Keratinocyte (primary cell): ENCODE results near the gene MESP2. TPM values are rescaled to one million over a fixed set of nuclear protein-coding genes. Genes with fewer than 3 reads are reported as not detected.

Source experiments
- DNase-seq: peaks from one replicate; pipeline ENCODE4 v3.0.0-alpha.2; 2011; ENCODE audit warnings: low read depth, missing footprints, low spot score
- FAIRE-seq: peaks from 2 replicates; lab custom pipeline; 2011; peaks lifted over from hg19 to GRCh38; lab: Jason Lieb, UNC
- H2AFZ ChIP-seq: 2 replicates; pipeline ENCODE4 v1.6.0; 2012; ENCODE audit warnings: low read length, control low read depth, inconsistent platforms; ENCODE audit not compliant: control insufficient read depth
- H3K27ac ChIP-seq: 2 replicates; pipeline ENCODE4 v1.5.1; 2011; ENCODE audit warnings: low read length; ENCODE audit not compliant: control insufficient read depth, insufficient read depth
- H3K27me3 ChIP-seq: 3 replicates; pipeline ENCODE4 v1.6.0; 2011; ENCODE audit warnings: low read length; ENCODE audit not compliant: control insufficient read depth, insufficient read depth; ENCODE audit errors: extremely low read depth
- H3K36me3 ChIP-seq, 2 experiments: 2 replicates in 1 of 2; 3 replicates in 1 of 2; pipeline ENCODE4 v1.5.1; 2011; ENCODE audit warnings: low read length in 2 of 2, mild to moderate bottlenecking in 1 of 2; ENCODE audit not compliant: control insufficient read depth in 2 of 2, insufficient read depth in 2 of 2; ENCODE audit errors: extremely low read depth in 1 of 2
- H3K4me1 ChIP-seq: 3 replicates; pipeline ENCODE4 v1.5.1; 2011; ENCODE audit warnings: low read length; ENCODE audit not compliant: control insufficient read depth, insufficient read depth; ENCODE audit errors: extremely low read depth
- H3K4me2 ChIP-seq: 3 replicates; pipeline ENCODE4 v1.6.0; 2011; ENCODE audit warnings: low read depth, low read length; ENCODE audit not compliant: control insufficient read depth, insufficient read depth; ENCODE audit errors: extremely low read depth
- H3K4me3 ChIP-seq, 3 experiments: fragments of 200-600 bp in 1 of 3; sonication (generic) in 1 of 3; 2 replicates in 2 of 3; 3 replicates in 1 of 3; pipeline ENCODE4 v1.5.1; 2011 to 2016; ENCODE audit warnings: low read length in 3 of 3, mild to moderate bottlenecking in 3 of 3, control low read depth in 2 of 3, inconsistent platforms in 1 of 3, low read depth in 1 of 3, mixed read lengths in 1 of 3, mixed run types in 1 of 3, moderate library complexity in 1 of 3; ENCODE audit not compliant: control insufficient read depth in 2 of 3, insufficient read depth in 2 of 3; ENCODE audit errors: extremely low read depth in 1 of 3
- H3K79me2 ChIP-seq: 2 replicates; pipeline ENCODE4 v1.6.0; 2012; ENCODE audit warnings: low read length; ENCODE audit not compliant: control insufficient read depth, insufficient read depth
- H3K9ac ChIP-seq: 3 replicates; pipeline ENCODE4 v1.6.0; 2011; ENCODE audit warnings: low read length; ENCODE audit not compliant: control insufficient read depth, insufficient read depth; ENCODE audit errors: extremely low read depth
- H3K9me1 ChIP-seq: 3 replicates; pipeline ENCODE4 v1.6.0; 2011; ENCODE audit warnings: low read length; ENCODE audit not compliant: control insufficient read depth, insufficient read depth; ENCODE audit errors: extremely low read depth
- H3K9me3 ChIP-seq: 2 replicates; pipeline ENCODE4 v1.5.1; 2012; ENCODE audit warnings: low read depth, low read length; ENCODE audit not compliant: control insufficient read depth
- H4K20me1 ChIP-seq: 3 replicates; pipeline ENCODE4 v1.6.0; 2011; ENCODE audit warnings: low read length; ENCODE audit not compliant: control insufficient read depth, insufficient read depth; ENCODE audit errors: extremely low read depth
- EZH2 ChIP-seq: IDR thresholded peaks from one replicate; pipeline ENCODE4 v1.6.1; 2012; ENCODE audit warnings: inconsistent platforms, mild to moderate bottlenecking, low read length, moderate library complexity
- dilution Hi-C: fragments of 300-500 bp; cut with MboI; formaldehyde crosslinking; loops from one replicate; pipeline ENCODE4 v1.7.0; 2020; ENCODE audit warnings: low sequenced_read_pairs; ENCODE audit not compliant: extremely low pct_ligation_motif_present
- polyA plus RNA-seq, 5 experiments: library from polyadenylated mRNA; depleted of rRNA in 3 of 5; stranded (reverse) in 3 of 5; stranded (forward) in 1 of 5; unstranded in 1 of 5; fragments of >200 nt; gene quantifications; 1 replicate in 1 of 5; 2 replicates in 3 of 5; 3 replicates in 1 of 5; pipeline versions ENCODE4 v1.2.1 to v1.2.3, GENCODE V29; 2011 to 2012; ENCODE audit warnings: missing spikeins in 2 of 5, low read depth in 1 of 5, low replicate concordance in 1 of 5
- TF ChIP-seq, protein P1 (sequence below), 3 experiments: IDR thresholded peaks in 1 of 3; conservative IDR thresholded peaks in 1 of 3; optimal IDR thresholded peaks in 1 of 3; 2 replicates in 2 of 3; 3 replicates in 1 of 3; pipeline versions ENCODE3 to v1.5.1; 2011; ENCODE audit warnings: low read length in 3 of 3, mild to moderate bottlenecking in 3 of 3, moderate library complexity in 2 of 3, control low read depth in 1 of 3, inconsistent platforms in 1 of 3; ENCODE audit not compliant: insufficient read depth in 2 of 3; ENCODE audit errors: extremely low read depth in 1 of 3

The MESP2 gene
- polyA plus RNA-seq, 1 donor (not counting 4 experiments of a cell fraction or from before 2014, with no cell fraction given): 0.39 TPM

DNA sequence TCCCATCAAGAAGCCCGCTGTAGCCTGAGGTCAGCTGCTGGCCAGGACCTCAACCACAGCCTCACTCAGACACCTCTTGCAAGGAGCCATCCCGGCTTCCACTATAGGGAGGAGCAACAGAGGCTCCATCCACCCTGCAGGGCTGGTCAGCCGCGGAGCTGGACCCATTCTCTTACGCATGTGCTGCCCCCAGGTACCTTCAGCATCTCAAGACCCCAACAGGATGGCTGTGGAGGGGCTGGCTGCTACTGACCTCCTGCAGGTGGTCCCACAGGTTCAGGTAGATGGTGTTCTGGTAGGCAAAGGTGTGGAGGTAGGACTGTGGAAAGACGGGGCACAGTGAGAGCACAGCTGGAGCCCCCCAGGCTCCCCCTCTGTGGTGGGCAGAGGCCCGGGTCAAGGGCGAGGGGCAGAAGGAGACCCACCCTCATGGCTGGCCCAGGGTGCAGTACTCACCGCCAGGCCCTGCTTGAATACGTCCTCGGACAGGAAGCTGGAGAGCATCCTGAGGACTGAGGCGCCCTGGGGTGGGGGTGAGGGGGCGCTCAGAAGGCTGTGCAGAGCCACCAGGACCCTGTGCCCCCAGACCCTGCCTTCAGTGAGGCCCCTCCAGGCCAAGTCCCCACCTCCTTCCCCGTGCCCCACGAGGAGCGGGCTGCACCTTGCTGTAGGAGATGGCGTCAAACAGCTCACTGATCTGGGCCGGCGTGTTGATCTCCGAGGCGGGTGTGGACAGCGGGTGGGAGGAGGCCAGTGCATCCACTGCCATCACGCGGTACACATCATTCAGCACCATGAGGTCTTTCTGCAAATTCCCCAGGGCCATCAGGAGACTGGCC lies 27.1 kb downstream of the MESP2 start:
- dilution Hi-C loops: no loop called here
- Histone ChIP-seq H2AFZ (no peak overlapping the region), H3K27me3 (no peaks in the 10 kb centered on the region), H3K4me2 (no peak overlapping the region), H3K9ac (no peak overlapping the region), H3K9me1 (no peaks in the 10 kb centered on the region), H3K79me2 (no peaks in the 10 kb centered on the region), H3K9me3 (no peaks in the 10 kb centered on the region), H3K36me3 (no peaks in the 10 kb centered on the region), H4K20me1 (no peaks in the 10 kb centered on the region), H3K27ac (no peak overlapping the region), H3K4me3 (no peak overlapping the region), H3K4me1 (no peaks in the 10 kb centered on the region)
- no peak for DNase-seq
- FAIRE-seq: no peak
- no peak for TF ChIP-seq EZH2
- TF ChIP-seq, protein P1, sequence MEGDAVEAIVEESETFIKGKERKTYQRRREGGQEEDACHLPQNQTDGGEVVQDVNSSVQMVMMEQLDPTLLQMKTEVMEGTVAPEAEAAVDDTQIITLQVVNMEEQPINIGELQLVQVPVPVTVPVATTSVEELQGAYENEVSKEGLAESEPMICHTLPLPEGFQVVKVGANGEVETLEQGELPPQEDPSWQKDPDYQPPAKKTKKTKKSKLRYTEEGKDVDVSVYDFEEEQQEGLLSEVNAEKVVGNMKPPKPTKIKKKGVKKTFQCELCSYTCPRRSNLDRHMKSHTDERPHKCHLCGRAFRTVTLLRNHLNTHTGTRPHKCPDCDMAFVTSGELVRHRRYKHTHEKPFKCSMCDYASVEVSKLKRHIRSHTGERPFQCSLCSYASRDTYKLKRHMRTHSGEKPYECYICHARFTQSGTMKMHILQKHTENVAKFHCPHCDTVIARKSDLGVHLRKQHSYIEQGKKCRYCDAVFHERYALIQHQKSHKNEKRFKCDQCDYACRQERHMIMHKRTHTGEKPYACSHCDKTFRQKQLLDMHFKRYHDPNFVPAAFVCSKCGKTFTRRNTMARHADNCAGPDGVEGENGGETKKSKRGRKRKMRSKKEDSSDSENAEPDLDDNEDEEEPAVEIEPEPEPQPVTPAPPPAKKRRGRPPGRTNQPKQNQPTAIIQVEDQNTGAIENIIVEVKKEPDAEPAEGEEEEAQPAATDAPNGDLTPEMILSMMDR (optimal IDR thresholded peaks at IDR 0.05 in 1 of 3, IDR thresholded peaks at IDR 0.05 in 1 of 3, conservative IDR thresholded peaks at IDR 0.05 in 1 of 3; ENCODE audit: extremely low read depth in 1 of 3, insufficient read depth in 2 of 3, low read length in 3 of 3): no peak

DNA sequence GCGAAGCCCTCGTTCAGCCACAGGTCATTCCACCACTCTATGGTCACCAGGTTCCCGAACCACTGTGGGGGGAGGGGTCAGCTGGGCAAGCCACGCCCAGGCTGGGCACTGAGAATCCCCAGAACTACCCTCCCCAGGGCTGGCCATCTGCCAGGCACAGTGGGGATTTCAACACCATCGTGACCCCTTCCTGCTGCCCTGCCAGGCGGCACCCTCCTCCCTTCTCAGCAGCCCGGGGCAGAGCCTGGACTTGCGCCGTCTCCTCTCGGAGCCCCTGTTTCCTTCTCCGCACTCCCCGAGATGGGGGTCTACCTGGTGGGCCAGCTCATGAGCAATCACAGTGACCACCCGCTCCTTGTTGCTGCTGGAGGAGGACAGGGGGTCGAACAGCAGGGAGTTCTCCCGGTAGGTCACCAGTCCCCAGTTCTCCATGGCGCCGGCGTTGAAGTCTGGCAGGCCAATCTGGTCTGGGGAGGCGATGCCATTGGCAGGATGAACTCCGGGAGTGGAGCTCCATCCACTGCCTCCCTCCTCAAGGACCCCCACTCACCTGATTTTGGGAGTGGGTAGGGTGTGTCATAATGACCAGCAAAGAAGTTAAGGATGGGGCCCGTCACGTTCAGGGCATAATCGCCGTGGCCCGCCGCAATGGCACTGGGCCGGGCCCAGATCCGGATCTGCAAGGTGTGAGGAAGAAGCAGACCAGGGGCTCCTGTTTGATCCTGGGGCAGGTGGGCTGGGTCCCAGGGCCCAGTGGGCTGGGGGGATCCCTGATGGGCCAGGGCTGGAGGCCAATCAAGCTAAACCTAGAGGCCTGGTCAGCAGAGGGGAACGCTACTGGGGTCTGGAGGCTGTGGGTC lies 28.0 kb downstream of the MESP2 start:
- no peaks in the 10 kb centered on the region for H3K9me1 ChIP-seq
- H3K79me2 ChIP-seq: no peaks in the 10 kb centered on the region
- dilution Hi-C loops: no loop called here

More for the DNA sequence above, 28.0 kb downstream of the MESP2 start:
- no peaks in the 10 kb centered on the region for H3K4me1 ChIP-seq
- no peak overlapping the region for H3K4me3 ChIP-seq
- H3K4me2 ChIP-seq: no peak overlapping the region
- H3K36me3 ChIP-seq: no peaks in the 10 kb centered on the region
- H4K20me1 ChIP-seq: no peaks in the 10 kb centered on the region
- no peak for TF ChIP-seq EZH2
- TF ChIP-seq, protein P1 (optimal IDR thresholded peaks at IDR 0.05 in 1 of 3, IDR thresholded peaks at IDR 0.05 in 1 of 3, conservative IDR thresholded peaks at IDR 0.05 in 1 of 3; ENCODE audit: extremely low read depth in 1 of 3, insufficient read depth in 2 of 3, low read length in 3 of 3): no peak
- no peak overlapping the region for H2AFZ ChIP-seq
- no peak overlapping the region for H3K9ac ChIP-seq
- H3K27ac ChIP-seq: no peak overlapping the region
- DNase-seq (no peak), FAIRE-seq (no peak)
- H3K9me3 ChIP-seq: no peaks in the 10 kb centered on the region
- no peaks in the 10 kb centered on the region for H3K27me3 ChIP-seq
